AG04450 (cell line): ENCODE results near the gene MYADML2. TPM values are rescaled to one million over a fixed set of nuclear protein-coding genes. Genes with fewer than 3 reads are reported as not detected.

ENCODE experiments used
- CTCF ChIA-PET: fragments of 300-600, 350-600 bp; formaldehyde crosslinking; extraction: SDS; loops from one replicate; lab custom pipeline; 2022; ENCODE audit warnings: antibody characterized with exemption, inconsistent platforms; lab: Charles Lee
- POLR2A ChIA-PET: fragments of 350-600 bp; formaldehyde crosslinking; extraction: SDS; loops from one replicate; lab custom pipeline; 2021; ENCODE audit warnings: antibody characterized with exemption, inconsistent platforms; lab: Yijun Ruan, JAX
- DNase-seq: peaks from one replicate; pipeline ENCODE4 v3.0.0-alpha.2; 2011; ENCODE audit warnings: low read depth, low spot score
- H3K27ac ChIP-seq: one replicate; pipeline ENCODE4 v1.5.1; 2012; ENCODE audit warnings: low read depth, low read length, control low read depth
- H3K27me3 ChIP-seq: one replicate; pipeline ENCODE4 v1.6.0; 2012; ENCODE audit warnings: low read length; ENCODE audit not compliant: control insufficient read depth, insufficient read depth
- H3K4me3 ChIP-seq: 2 replicates; pipeline ENCODE4 v1.5.1; 2011; ENCODE audit warnings: mild to moderate bottlenecking, low read depth, low read length, control low read depth
- H3K9me3 ChIP-seq: 2 replicates; pipeline ENCODE4 v1.5.1; 2012; ENCODE audit warnings: low read length; ENCODE audit not compliant: control insufficient read depth, insufficient read depth
- CTCF ChIP-seq: IDR thresholded peaks from 2 replicates; pipeline ENCODE4 v1.5.1; 2011; ENCODE audit warnings: low read depth, low read length, control low read depth, inconsistent platforms
- polyA plus RNA-seq: library from polyadenylated mRNA; depleted of rRNA; stranded (reverse); fragments of >200 nt; gene quantifications from 2 replicates; pipeline ENCODE4 v1.2.3, GENCODE V29; 2011

Gene MYADML2
- polyA plus RNA-seq, 1 experiment: not detected

GRCh38 chr17:81939881-81940385 is 7.1 kb downstream of the MYADML2 start:
- H3K27me3 ChIP-seq: peaks cover 10% of the 10 kb centered on the region
- H3K27ac ChIP-seq: no peak overlapping the region
- DNase-seq: no peak
- no peak for TF ChIP-seq CTCF
- CTCF ChIA-PET: interaction anchor here (1.2 kb wide), 1 partner anchor 19 kb away, joined by 3 read pairs; no protein-coding TSS in a partner anchor
- peaks cover 4% of the 10 kb centered on the region; the same call in 1 of the 2 replicates for H3K9me3 ChIP-seq
- H3K4me3 ChIP-seq: no peak overlapping the region
- POLR2A ChIA-PET: no interaction called here

- no peak for DNase-seq
- peaks cover 8% of the 10 kb centered on the region for H3K27me3 ChIP-seq
- H3K27ac ChIP-seq: no peak overlapping the region
- ChIA-PET CTCF (interaction anchor here (1.2 kb wide), 1 partner anchor 20 kb away, joined by 3 read pairs; no protein-coding TSS in a partner anchor), POLR2A (no interaction called here)
- H3K4me3 ChIP-seq: no peak overlapping the region
- peaks cover 4% of the 10 kb centered on the region; the same call in 1 of the 2 replicates for H3K9me3 ChIP-seq
- TF ChIP-seq CTCF: no peak
These were observed 7.8 kb downstream of the MYADML2 start for GRCh38 chr17:81939218-81939617.

GRCh38 chr17:81935709-81936084 is 11.3 kb downstream of the MYADML2 start:
- no peak for TF ChIP-seq CTCF
- Histone ChIP-seq H3K27ac (no peak overlapping the region), H3K9me3 (no peaks in the 10 kb centered on the region; the same call in 1 of the 2 replicates), H3K27me3 (peaks cover 4% of the 10 kb centered on the region), H3K4me3 (peak overlapping the region; percentile 45)
- ChIA-PET CTCF (no interaction called here), POLR2A (interaction anchor here (0.6 to 1.3 kb wide), 3 partner anchors 8 to 273 kb away, joined by 3 read pairs; partner anchors contain the start of genes DCXR and MAFG)
- DNase-seq: no peak

- CTCF ChIA-PET: no interaction called here
- POLR2A ChIA-PET: interaction anchor here (0.5 to 0.6 kb wide), 4 partner anchors 85 to 371 kb away, joined by 3 to 4 read pairs (median 4); partner anchors contain the start of gene DCXR
- TF ChIP-seq CTCF: no peak
- peak overlapping the region; percentile 21 for H3K27ac ChIP-seq
- no peak for DNase-seq
- no peaks in the 10 kb centered on the region for H3K27me3 ChIP-seq
- peak overlapping the region; percentile 45; the same call in 1 of the 2 replicates for H3K4me3 ChIP-seq
- no peaks in the 10 kb centered on the region; the same call in 1 of the 2 replicates for H3K9me3 ChIP-seq
These were observed 12.0 kb downstream of the MYADML2 start for GRCh38 chr17:81934850-81935708.
